Right lobe of liver (tissue), 4 donors: ENCODE data around the gene CREB5.

ENCODE experiments used
- POLR2A ChIP-seq: fragments of 450-650 bp; IDR thresholded peaks from one replicate; pipeline ENCODE4 v1.6.1; 2017; ENCODE audit warnings: antibody characterized with exemption, mild to moderate bottlenecking
- TF ChIP-seq, protein P1 (sequence below), 4 donors: fragments of 200-600 bp in 3 of 4; fragments of 450-650 bp in 1 of 4; IDR thresholded peaks; one replicate each; pipeline versions ENCODE4 v1.5.1 to v1.8.0; 2016 to 2022; ENCODE audit warnings: antibody characterized with exemption in 4 of 4, mild to moderate bottlenecking in 2 of 4
- donor health status: DM: no; HTN: no; CAD: no.
- donor health status: DM: no; HTN: no; CAD: no.
- donor health status: DM: no; HTN: yes; CAD: no.

DNA sequence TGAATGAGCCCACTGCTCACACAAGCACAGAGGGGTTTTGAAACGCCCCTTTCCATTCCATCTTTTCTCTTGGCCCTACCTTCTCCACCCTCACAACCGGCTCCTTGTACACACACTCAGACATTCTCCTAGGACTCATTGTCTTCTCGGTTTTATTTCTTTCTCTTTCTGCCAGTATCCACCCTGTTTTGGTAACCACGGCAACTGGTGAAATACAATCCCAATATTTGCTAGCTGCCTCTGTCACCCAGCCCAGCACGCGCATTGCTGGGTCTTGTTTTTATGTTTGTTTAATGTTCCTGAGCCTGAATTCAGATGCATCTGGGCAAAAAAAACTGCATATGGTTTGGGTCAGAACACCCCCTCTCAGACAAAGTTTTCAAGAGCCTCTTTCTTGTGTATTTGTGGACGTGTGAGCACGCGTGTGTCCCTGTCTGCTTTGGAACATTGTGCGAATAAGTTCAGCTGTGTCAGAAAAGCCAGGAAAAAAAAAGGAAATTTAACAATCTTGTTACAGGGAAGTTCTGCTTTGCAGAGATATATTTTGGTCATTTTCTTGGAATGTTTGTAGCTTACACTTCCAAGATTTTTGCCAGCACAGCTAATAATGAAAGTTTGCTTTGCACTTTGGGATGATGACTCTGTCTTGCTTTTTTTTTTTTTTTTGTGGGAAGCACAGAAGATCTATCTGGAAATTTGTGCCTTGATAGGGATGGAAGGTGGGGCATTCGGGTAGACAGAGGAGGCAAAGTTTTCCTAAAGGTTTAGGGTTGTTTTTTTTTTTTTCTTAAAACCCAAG is 320.0 kb downstream of the CREB5 start:
- TF ChIP-seq, protein P1, sequence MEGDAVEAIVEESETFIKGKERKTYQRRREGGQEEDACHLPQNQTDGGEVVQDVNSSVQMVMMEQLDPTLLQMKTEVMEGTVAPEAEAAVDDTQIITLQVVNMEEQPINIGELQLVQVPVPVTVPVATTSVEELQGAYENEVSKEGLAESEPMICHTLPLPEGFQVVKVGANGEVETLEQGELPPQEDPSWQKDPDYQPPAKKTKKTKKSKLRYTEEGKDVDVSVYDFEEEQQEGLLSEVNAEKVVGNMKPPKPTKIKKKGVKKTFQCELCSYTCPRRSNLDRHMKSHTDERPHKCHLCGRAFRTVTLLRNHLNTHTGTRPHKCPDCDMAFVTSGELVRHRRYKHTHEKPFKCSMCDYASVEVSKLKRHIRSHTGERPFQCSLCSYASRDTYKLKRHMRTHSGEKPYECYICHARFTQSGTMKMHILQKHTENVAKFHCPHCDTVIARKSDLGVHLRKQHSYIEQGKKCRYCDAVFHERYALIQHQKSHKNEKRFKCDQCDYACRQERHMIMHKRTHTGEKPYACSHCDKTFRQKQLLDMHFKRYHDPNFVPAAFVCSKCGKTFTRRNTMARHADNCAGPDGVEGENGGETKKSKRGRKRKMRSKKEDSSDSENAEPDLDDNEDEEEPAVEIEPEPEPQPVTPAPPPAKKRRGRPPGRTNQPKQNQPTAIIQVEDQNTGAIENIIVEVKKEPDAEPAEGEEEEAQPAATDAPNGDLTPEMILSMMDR (IDR thresholded peaks at IDR 0.05) = no peak
- no peak for TF ChIP-seq POLR2A
